Measurements from ENCODE around the gene PTH2R. TPM values are rescaled to one million over a fixed set of nuclear protein-coding genes. Genes with fewer than 3 reads are reported as not detected.
A peak's percentile ranks its signal among the peaks of the same experiment; 100 is the strongest.

The PTH2R gene
- total RNA-seq, 1 experiment from 2014 or later, result 0.12 TPM

DNA sequence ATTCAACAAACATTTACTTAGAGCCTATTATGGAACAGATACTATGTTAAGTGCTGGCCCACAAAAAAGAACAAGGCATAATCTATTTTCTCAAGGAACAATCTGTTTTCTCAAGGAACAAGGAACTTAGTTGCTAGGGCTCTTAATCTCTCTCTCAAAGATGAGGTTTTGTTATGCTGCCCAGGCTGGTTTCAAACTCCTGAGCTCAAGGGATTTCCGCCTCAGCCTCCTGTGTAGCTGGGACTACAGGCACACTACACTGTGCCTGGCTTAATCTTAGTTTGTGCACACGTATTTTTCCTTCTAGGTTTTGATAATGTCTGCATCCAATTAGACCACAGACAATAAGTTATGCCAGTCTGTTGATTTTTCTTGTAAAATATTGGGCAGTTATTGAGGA lies 89.5 kb downstream of the PTH2R start:
- Histone ChIP-seq H4K20me1 (ENCODE audit: insufficient read depth) (no peaks in the 10 kb centered on the region), H2AFZ (ENCODE audit: low read depth, low read length, poor library complexity, severe bottlenecking) (no peak overlapping the region), H3K9ac (ENCODE audit: low read length) (no peak overlapping the region), H3K4me2 (ENCODE audit: low read length) (no peak overlapping the region), H3K4me1 (ENCODE audit: control insufficient read depth in 1 of 2, insufficient read depth in 2 of 2, low read length in 2 of 2) (no peaks in the 10 kb centered on the region), H3K27me3 (ENCODE audit: insufficient read depth, low read length) (peaks cover 2% of the 10 kb centered on the region; the same call in 1 of the 2 replicates), H3K79me2 (ENCODE audit: insufficient read depth, low read length) (no peaks in the 10 kb centered on the region), H3K9me3 (ENCODE audit: control insufficient read depth in 1 of 2, insufficient read depth in 1 of 2, low read depth in 1 of 2, low read length in 2 of 2) (no peaks in the 10 kb centered on the region), H3K9me2 (ENCODE audit: insufficient read depth) (no peaks in the 10 kb centered on the region), H3K4me3 (replicated peaks in 1 of 2; ENCODE audit: low read depth in 1 of 2, low read length in 2 of 2) (no peak overlapping the region), H3K36me3 (ENCODE audit: control insufficient read depth in 1 of 2, insufficient read depth in 2 of 2, low read length in 2 of 2) (no peaks in the 10 kb centered on the region), H3K27ac (ENCODE audit: low read depth, low read length) (no peak overlapping the region)
- ChIA-PET RAD21 (ENCODE audit: low non-redundant PET in 1 of 2, low total read pairs in 2 of 2, uncharacterized antibody in 2 of 2, unreplicated experiment in 2 of 2) (no interaction called here), POLR2A (no interaction called here), CTCF (no interaction called here)
- DNase-seq (ENCODE audit: low read depth, low spot score) (no peak), ATAC-seq (no peak)
- no peak for TF ChIP-seq RAD21 (IDR thresholded peaks at IDR 0.05; ENCODE audit: low read depth)
- no peak for TF ChIP-seq EZH2phosphoT487 (IDR thresholded peaks at IDR 0.05; ENCODE audit: borderline replicate concordance)
- TF ChIP-seq, protein P1, sequence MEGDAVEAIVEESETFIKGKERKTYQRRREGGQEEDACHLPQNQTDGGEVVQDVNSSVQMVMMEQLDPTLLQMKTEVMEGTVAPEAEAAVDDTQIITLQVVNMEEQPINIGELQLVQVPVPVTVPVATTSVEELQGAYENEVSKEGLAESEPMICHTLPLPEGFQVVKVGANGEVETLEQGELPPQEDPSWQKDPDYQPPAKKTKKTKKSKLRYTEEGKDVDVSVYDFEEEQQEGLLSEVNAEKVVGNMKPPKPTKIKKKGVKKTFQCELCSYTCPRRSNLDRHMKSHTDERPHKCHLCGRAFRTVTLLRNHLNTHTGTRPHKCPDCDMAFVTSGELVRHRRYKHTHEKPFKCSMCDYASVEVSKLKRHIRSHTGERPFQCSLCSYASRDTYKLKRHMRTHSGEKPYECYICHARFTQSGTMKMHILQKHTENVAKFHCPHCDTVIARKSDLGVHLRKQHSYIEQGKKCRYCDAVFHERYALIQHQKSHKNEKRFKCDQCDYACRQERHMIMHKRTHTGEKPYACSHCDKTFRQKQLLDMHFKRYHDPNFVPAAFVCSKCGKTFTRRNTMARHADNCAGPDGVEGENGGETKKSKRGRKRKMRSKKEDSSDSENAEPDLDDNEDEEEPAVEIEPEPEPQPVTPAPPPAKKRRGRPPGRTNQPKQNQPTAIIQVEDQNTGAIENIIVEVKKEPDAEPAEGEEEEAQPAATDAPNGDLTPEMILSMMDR (IDR thresholded peaks at IDR 0.05 in 2 of 3, conservative IDR thresholded peaks at IDR 0.05 in 1 of 3; ENCODE audit: borderline replicate concordance in 1 of 3, insufficient read depth in 1 of 3, low read depth in 2 of 3, low read length in 2 of 3), result no peak
- TF ChIP-seq ZFX (IDR thresholded peaks at IDR 0.05), result no peak
- no peak for TF ChIP-seq POLR2A (IDR thresholded peaks at IDR 0.05; ENCODE audit: borderline replicate concordance, extremely low read depth, insufficient read depth, insufficient read length)
- TF ChIP-seq JUND (IDR thresholded peaks at IDR 0.05), result no peak
- TF ChIP-seq SIN3A (IDR thresholded peaks at IDR 0.05; ENCODE audit: low read depth), result no peak
- no peak for TF ChIP-seq TCF7L2 (IDR thresholded peaks at IDR 0.05; ENCODE audit: borderline replicate concordance, extremely low read depth, insufficient read depth, insufficient read length)
- TF ChIP-seq CEBPB (IDR thresholded peaks at IDR 0.05; ENCODE audit: low read depth), result no peak
- no TSS peak for BruUV-seq (replicated peaks)
- intact Hi-C loops (cut with micrococcal nuclease), result no loop called here

DNA sequence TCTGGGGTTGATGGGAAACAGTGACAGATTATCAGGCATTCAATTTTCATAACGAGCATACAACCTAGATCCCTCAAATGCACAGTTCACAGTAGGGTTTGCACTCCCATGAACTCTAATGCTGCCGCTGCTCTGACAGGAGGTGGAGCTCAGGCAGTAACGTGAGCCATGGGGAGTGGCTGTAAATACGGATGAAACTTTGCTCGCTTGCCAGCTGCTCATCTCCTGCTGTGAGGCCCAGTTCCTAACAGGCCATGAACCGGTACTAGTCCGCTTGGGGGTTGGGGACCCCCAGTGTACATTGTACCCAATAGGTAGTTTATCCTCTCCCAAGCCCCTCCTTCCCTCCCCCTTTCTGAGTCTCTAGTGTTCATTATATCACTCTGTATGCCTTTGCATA lies 94.6 kb downstream of the PTH2R start:
- TF ChIP-seq ZNF274 (IDR thresholded peaks at IDR 0.05; ENCODE audit: low read depth, low read length), result no peak
- TF ChIP-seq, protein P2, sequence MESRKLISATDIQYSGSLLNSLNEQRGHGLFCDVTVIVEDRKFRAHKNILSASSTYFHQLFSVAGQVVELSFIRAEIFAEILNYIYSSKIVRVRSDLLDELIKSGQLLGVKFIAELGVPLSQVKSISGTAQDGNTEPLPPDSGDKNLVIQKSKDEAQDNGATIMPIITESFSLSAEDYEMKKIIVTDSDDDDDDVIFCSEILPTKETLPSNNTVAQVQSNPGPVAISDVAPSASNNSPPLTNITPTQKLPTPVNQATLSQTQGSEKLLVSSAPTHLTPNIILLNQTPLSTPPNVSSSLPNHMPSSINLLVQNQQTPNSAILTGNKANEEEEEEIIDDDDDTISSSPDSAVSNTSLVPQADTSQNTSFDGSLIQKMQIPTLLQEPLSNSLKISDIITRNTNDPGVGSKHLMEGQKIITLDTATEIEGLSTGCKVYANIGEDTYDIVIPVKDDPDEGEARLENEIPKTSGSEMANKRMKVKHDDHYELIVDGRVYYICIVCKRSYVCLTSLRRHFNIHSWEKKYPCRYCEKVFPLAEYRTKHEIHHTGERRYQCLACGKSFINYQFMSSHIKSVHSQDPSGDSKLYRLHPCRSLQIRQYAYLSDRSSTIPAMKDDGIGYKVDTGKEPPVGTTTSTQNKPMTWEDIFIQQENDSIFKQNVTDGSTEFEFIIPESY (IDR thresholded peaks at IDR 0.05; ENCODE audit: extremely low read depth, insufficient replicate concordance, low read length), result no peak
- ATAC-seq (peak; percentile 81), DNase-seq (ENCODE audit: low read depth, low spot score) (no peak)
- H3K4me3 ChIP-seq (replicated peaks in 1 of 2; ENCODE audit: low read depth in 1 of 2, low read length in 2 of 2), result no peak overlapping the region
- H3K79me2 ChIP-seq (ENCODE audit: insufficient read depth, low read length), result no peaks in the 10 kb centered on the region
- H3K9me2 ChIP-seq (ENCODE audit: insufficient read depth), result no peaks in the 10 kb centered on the region
- POLR2A ChIA-PET, result no interaction called here
- RAD21 ChIA-PET (ENCODE audit: low non-redundant PET in 1 of 2, low total read pairs in 2 of 2, uncharacterized antibody in 2 of 2, unreplicated experiment in 2 of 2), result no interaction called here
- CTCF ChIA-PET, result no interaction called here
- no peaks in the 10 kb centered on the region for H3K4me1 ChIP-seq (ENCODE audit: control insufficient read depth in 1 of 2, insufficient read depth in 2 of 2, low read length in 2 of 2)
- H3K27ac ChIP-seq (ENCODE audit: low read depth, low read length), result no peak overlapping the region
- no peaks in the 10 kb centered on the region for H4K20me1 ChIP-seq (ENCODE audit: insufficient read depth)
- no peaks in the 10 kb centered on the region for H3K36me3 ChIP-seq (ENCODE audit: control insufficient read depth in 1 of 2, insufficient read depth in 2 of 2, low read length in 2 of 2)
- H3K9me3 ChIP-seq (ENCODE audit: control insufficient read depth in 1 of 2, insufficient read depth in 1 of 2, low read depth in 1 of 2, low read length in 2 of 2), result no peaks in the 10 kb centered on the region
- peak overlapping the region; percentile 35 for H2AFZ ChIP-seq (ENCODE audit: low read depth, low read length, poor library complexity, severe bottlenecking)
- BruUV-seq (replicated peaks), result no TSS peak
- H3K9ac ChIP-seq (ENCODE audit: low read length), result no peak overlapping the region
- no peaks in the 10 kb centered on the region for H3K27me3 ChIP-seq (ENCODE audit: insufficient read depth, low read length)
- intact Hi-C loops (cut with micrococcal nuclease), result no loop called here
- peak overlapping the region; percentile 9; the same call in 1 of the 2 replicates for H3K4me2 ChIP-seq (ENCODE audit: low read length)

Data from HCT116 (cell line).